Thoracic aorta (tissue), 2 donors: ENCODE results near the gene APOBEC2. TPM values are rescaled to one million over a fixed set of nuclear protein-coding genes. Genes with fewer than 3 reads are reported as not detected.

Experiments used
- ATAC-seq: fragments of 150-250 bp; one replicate; pipeline ENCODE4 v1.8.0; 2017; ENCODE audit warnings: low read depth; ENCODE audit not compliant: insufficient number of reproducible peaks, low FRiP score
- DNase-seq: peaks from one replicate; pipeline ENCODE4 v3.0.0-alpha.2; 2020; ENCODE audit warnings: low spot score
- H3K27ac ChIP-seq, 2 donors: fragments of 200-600 bp; sonication (generic); 1 replicate in 1 of 2; 2 replicates in 1 of 2; pipeline ENCODE4 v1.5.1; 2016; ENCODE audit warnings: mild to moderate bottlenecking in 2 of 2, moderate library complexity in 2 of 2
- H3K27me3 ChIP-seq: fragments of 200-600 bp; sonication (generic); replicated peaks from 2 replicates; pipeline ENCODE4 v1.6.0; 2016; ENCODE audit warnings: mild to moderate bottlenecking; ENCODE audit not compliant: insufficient read depth
- H3K36me3 ChIP-seq: fragments of 200-600 bp; sonication (generic); one replicate; pipeline ENCODE4 v1.5.1; 2016
- H3K4me1 ChIP-seq, 2 donors: fragments of 200-600 bp; sonication (generic); 1 replicate in 1 of 2; 2 replicates in 1 of 2; pipeline versions ENCODE4 v1.5.1 to v1.6.0; 2016; ENCODE audit warnings: low read depth in 2 of 2, mild to moderate bottlenecking in 1 of 2; ENCODE audit not compliant: control insufficient read depth in 1 of 2
- H3K4me3 ChIP-seq: fragments of 200-600 bp; sonication (generic); 2 replicates; pipeline ENCODE4 v1.5.1; 2016; ENCODE audit warnings: mild to moderate bottlenecking
- H3K9me3 ChIP-seq: fragments of 200-600 bp; sonication (generic); 2 replicates; pipeline ENCODE4 v1.5.1; 2016
- CTCF ChIP-seq: fragments of 200-600 bp; sonication (generic); IDR thresholded peaks from one replicate; pipeline ENCODE4 v1.5.1; 2019; ENCODE audit warnings: antibody characterized with exemption
- total RNA-seq, 2 donors: library from RNA; depleted of rRNA; stranded (reverse); fragments of >200 nt; gene quantifications; one replicate each; pipeline versions ENCODE4 v1.1.0 to v1.2.3, GENCODE V29; 2016

APOBEC2 gene
- total RNA-seq, 2 donors from 2014 or later, result not detected

GRCh38 chr6:41023114-41023513 lies 29.9 kb upstream of the APOBEC2 start:
- no peak for ATAC-seq
- Histone ChIP-seq H3K4me1 (peaks cover 0 to 8% of the 10 kb centered on the region in 2 donors), H3K36me3 (no peaks in the 10 kb centered on the region), H3K27me3 (no peaks in the 10 kb centered on the region), H3K9me3 (no peaks in the 10 kb centered on the region), H3K27ac (no peak overlapping the region), H3K4me3 (no peak overlapping the region)
- TF ChIP-seq CTCF, result no peak
- no peak for DNase-seq

- ATAC-seq (no peak), DNase-seq (no peak)
- Histone ChIP-seq H3K27me3 (no peaks in the 10 kb centered on the region), H3K4me1 (peaks cover 0 to 17% of the 10 kb centered on the region in 2 donors), H3K9me3 (no peaks in the 10 kb centered on the region), H3K4me3 (no peak overlapping the region), H3K36me3 (no peaks in the 10 kb centered on the region), H3K27ac (no peak overlapping the region)
- no peak for TF ChIP-seq CTCF
Measured at GRCh38 chr6:41025966-41026530, 27.0 kb upstream of the APOBEC2 start.

- no peaks in the 10 kb centered on the region for H3K36me3 ChIP-seq
- H3K4me1 ChIP-seq, result peaks cover 0 to 17% of the 10 kb centered on the region in 2 donors
- ATAC-seq (no peak), DNase-seq (no peak)
- no peaks in the 10 kb centered on the region for H3K9me3 ChIP-seq
- no peaks in the 10 kb centered on the region for H3K27me3 ChIP-seq
- peak overlapping the region; percentile 69 for H3K4me3 ChIP-seq
- H3K27ac ChIP-seq, result no peak overlapping the region
- TF ChIP-seq CTCF, result no peak
Measured at GRCh38 chr6:41027241-41027640, 25.8 kb upstream of the APOBEC2 start.

- ATAC-seq, result peak; percentile 73
- peak; percentile 99 for TF ChIP-seq CTCF
- H3K27me3 ChIP-seq, result no peaks in the 10 kb centered on the region
- H3K4me3 ChIP-seq, result peak overlapping the region; percentile 69
- peak overlapping the region; percentile 16 to 53 for H3K27ac ChIP-seq
- no peaks in the 10 kb centered on the region for H3K9me3 ChIP-seq
- no peaks in the 10 kb centered on the region for H3K36me3 ChIP-seq
- DNase-seq, result peak; percentile 47
- peaks cover 0 to 17% of the 10 kb centered on the region in 2 donors for H3K4me1 ChIP-seq
Measured at GRCh38 chr6:41027799-41028560, 25.0 kb upstream of the APOBEC2 start.

- H3K4me1 ChIP-seq, result peaks cover 0 to 17% of the 10 kb centered on the region in 2 donors
- H3K4me3 ChIP-seq, result peak overlapping the region; percentile 69
- no peaks in the 10 kb centered on the region for H3K9me3 ChIP-seq
- TF ChIP-seq CTCF, result no peak
- ATAC-seq (no peak), DNase-seq (no peak)
- H3K27me3 ChIP-seq, result no peaks in the 10 kb centered on the region
- no peaks in the 10 kb centered on the region for H3K36me3 ChIP-seq
- H3K27ac ChIP-seq, result peak overlapping the region; percentile 16 to 53
Measured at GRCh38 chr6:41028561-41029412, 24.2 kb upstream of the APOBEC2 start.
